ENCODE measurements around the gene PRR23E. TPM values are rescaled to one million over a fixed set of nuclear protein-coding genes. Genes with fewer than 3 reads are reported as not detected.

Gene PRR23E
- total RNA-seq, 3 donors from 2014 or later = not detected

GRCh38 chr3:127182431-127182830 is 10.5 kb upstream of the PRR23E start:
- Histone ChIP-seq H3K27ac (no peak overlapping the region), H3K9me3 (peaks cover 0 to 5% of the 10 kb centered on the region in 2 donors), H3K4me3 (no peak overlapping the region), H3K27me3 (no peaks in the 10 kb centered on the region), H3K4me1 (no peaks in the 10 kb centered on the region), H3K36me3 (no peaks in the 10 kb centered on the region)
- DNase-seq (ENCODE audit: low spot score in 2 of 2) = no peak
- intact Hi-C loops (cut with DNase I; ENCODE audit: low total_unique reads) = no loop called here
- no peak for TF ChIP-seq POLR2A (IDR thresholded peaks at IDR 0.05)
- TF ChIP-seq POLR2AphosphoS5 (IDR thresholded peaks at IDR 0.05) = no peak
- TF ChIP-seq CTCF (IDR thresholded peaks at IDR 0.05) = no peak

- no peaks in the 10 kb centered on the region for H3K27me3 ChIP-seq
- H3K4me3 ChIP-seq = no peak overlapping the region
- H3K36me3 ChIP-seq = no peaks in the 10 kb centered on the region
- no peak overlapping the region for H3K27ac ChIP-seq
- TF ChIP-seq POLR2AphosphoS5 (IDR thresholded peaks at IDR 0.05) (no peak), CTCF (IDR thresholded peaks at IDR 0.05) (no peak), POLR2A (IDR thresholded peaks at IDR 0.05) (no peak)
- no peak for DNase-seq (ENCODE audit: low spot score in 2 of 2)
- H3K9me3 ChIP-seq = peaks cover 0 to 9% of the 10 kb centered on the region in 2 donors
- intact Hi-C loops (cut with DNase I; ENCODE audit: low total_unique reads) = no loop called here
- H3K4me1 ChIP-seq = no peaks in the 10 kb centered on the region
Measured at GRCh38 chr3:127182848-127183714, 9.8 kb upstream of the PRR23E start.

GRCh38 chr3:127183931-127184869 is 8.7 kb upstream of the PRR23E start:
- Histone ChIP-seq H3K27me3 (no peaks in the 10 kb centered on the region), H3K36me3 (no peaks in the 10 kb centered on the region), H3K9me3 (peaks cover 0 to 10% of the 10 kb centered on the region in 2 donors), H3K27ac (no peak overlapping the region), H3K4me1 (no peaks in the 10 kb centered on the region), H3K4me3 (no peak overlapping the region)
- TF ChIP-seq CTCF (IDR thresholded peaks at IDR 0.05) (no peak), POLR2A (IDR thresholded peaks at IDR 0.05) (no peak), POLR2AphosphoS5 (IDR thresholded peaks at IDR 0.05) (no peak)
- DNase-seq (ENCODE audit: low spot score in 2 of 2) = peak in 1 of 2 donors; percentile 40
- intact Hi-C loops (cut with DNase I; ENCODE audit: low total_unique reads) = no loop called here

GRCh38 chr3:127184870-127185216 is 8.1 kb upstream of the PRR23E start:
- no peak for DNase-seq (ENCODE audit: low spot score in 2 of 2)
- Histone ChIP-seq H3K27ac (no peak overlapping the region), H3K4me3 (no peak overlapping the region), H3K9me3 (peaks cover 0 to 5% of the 10 kb centered on the region in 2 donors), H3K36me3 (no peaks in the 10 kb centered on the region), H3K27me3 (no peaks in the 10 kb centered on the region), H3K4me1 (no peaks in the 10 kb centered on the region)
- no peak for TF ChIP-seq POLR2AphosphoS5 (IDR thresholded peaks at IDR 0.05)
- no peak for TF ChIP-seq CTCF (IDR thresholded peaks at IDR 0.05)
- no peak for TF ChIP-seq POLR2A (IDR thresholded peaks at IDR 0.05)
- intact Hi-C loops (cut with DNase I; ENCODE audit: low total_unique reads) = no loop called here
